HUES48 (cell line): Measurements from ENCODE around the gene NELFA.

Experiments
- H3K27ac ChIP-seq: one replicate; pipeline ENCODE4 v1.7.0; 2013; ENCODE audit warnings: low read depth, low read length, inconsistent platforms
- H3K27me3 ChIP-seq: 2 replicates; pipeline ENCODE4 v1.6.1; 2013; ENCODE audit warnings: mild to moderate bottlenecking, low read length; ENCODE audit not compliant: control insufficient read depth, insufficient read depth
- H3K36me3 ChIP-seq: 2 replicates; pipeline ENCODE4 v1.6.1; 2013; ENCODE audit warnings: low read length; ENCODE audit not compliant: control insufficient read depth, insufficient read depth
- H3K4me1 ChIP-seq: 2 replicates; pipeline ENCODE4 v1.6.1; 2013; ENCODE audit warnings: mild to moderate bottlenecking, low read length; ENCODE audit not compliant: control insufficient read depth, insufficient read depth
- H3K4me3 ChIP-seq: 2 replicates; pipeline ENCODE4 v1.5.1; 2013; ENCODE audit warnings: mild to moderate bottlenecking, low read depth, low read length
- H3K9ac ChIP-seq: 2 replicates; pipeline ENCODE4 v1.6.1; 2013; ENCODE audit warnings: mild to moderate bottlenecking, low read depth, low read length, moderate library complexity
- H3K9me3 ChIP-seq: 2 replicates; pipeline ENCODE4 v1.6.1; 2013; ENCODE audit warnings: low read length; ENCODE audit not compliant: control insufficient read depth, insufficient read depth

NELFA gene

GRCh38 chr4:1978741-1979476, 29.9 kb downstream of the NELFA start:
- Histone ChIP-seq H3K4me1 (no peaks in the 10 kb centered on the region), H3K4me3 (no peak overlapping the region), H3K9ac (no peak overlapping the region), H3K27me3 (no peaks in the 10 kb centered on the region), H3K27ac (no peak overlapping the region), H3K9me3 (no peaks in the 10 kb centered on the region), H3K36me3 (peaks cover 96% of the 10 kb centered on the region)

DNA sequence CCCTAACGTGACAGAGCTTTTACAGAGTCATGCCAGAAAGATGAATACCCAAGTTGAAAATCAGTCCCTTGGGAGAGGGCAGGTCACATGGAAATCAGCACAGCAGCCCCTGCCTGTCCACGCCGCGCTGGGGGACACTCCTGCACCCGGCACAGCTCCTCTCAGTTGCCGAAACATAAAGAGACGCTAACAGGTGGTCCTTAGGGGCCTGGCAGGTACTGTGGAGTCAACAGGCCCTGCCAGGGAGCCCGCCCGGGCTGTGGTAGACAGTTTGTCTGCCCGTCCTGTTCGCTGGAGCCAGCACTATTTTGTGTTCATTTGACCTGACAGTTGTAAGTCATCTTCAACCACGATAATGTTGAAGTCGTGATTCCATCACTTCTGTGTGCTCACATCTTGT, 30.5 kb downstream of the NELFA start:
- no peak overlapping the region for H3K27ac ChIP-seq
- H3K36me3 ChIP-seq, result peaks cover 96% of the 10 kb centered on the region
- no peaks in the 10 kb centered on the region for H3K27me3 ChIP-seq
- H3K9ac ChIP-seq, result no peak overlapping the region
- H3K9me3 ChIP-seq, result no peaks in the 10 kb centered on the region
- no peaks in the 10 kb centered on the region for H3K4me1 ChIP-seq
- H3K4me3 ChIP-seq, result no peak overlapping the region

DNA sequence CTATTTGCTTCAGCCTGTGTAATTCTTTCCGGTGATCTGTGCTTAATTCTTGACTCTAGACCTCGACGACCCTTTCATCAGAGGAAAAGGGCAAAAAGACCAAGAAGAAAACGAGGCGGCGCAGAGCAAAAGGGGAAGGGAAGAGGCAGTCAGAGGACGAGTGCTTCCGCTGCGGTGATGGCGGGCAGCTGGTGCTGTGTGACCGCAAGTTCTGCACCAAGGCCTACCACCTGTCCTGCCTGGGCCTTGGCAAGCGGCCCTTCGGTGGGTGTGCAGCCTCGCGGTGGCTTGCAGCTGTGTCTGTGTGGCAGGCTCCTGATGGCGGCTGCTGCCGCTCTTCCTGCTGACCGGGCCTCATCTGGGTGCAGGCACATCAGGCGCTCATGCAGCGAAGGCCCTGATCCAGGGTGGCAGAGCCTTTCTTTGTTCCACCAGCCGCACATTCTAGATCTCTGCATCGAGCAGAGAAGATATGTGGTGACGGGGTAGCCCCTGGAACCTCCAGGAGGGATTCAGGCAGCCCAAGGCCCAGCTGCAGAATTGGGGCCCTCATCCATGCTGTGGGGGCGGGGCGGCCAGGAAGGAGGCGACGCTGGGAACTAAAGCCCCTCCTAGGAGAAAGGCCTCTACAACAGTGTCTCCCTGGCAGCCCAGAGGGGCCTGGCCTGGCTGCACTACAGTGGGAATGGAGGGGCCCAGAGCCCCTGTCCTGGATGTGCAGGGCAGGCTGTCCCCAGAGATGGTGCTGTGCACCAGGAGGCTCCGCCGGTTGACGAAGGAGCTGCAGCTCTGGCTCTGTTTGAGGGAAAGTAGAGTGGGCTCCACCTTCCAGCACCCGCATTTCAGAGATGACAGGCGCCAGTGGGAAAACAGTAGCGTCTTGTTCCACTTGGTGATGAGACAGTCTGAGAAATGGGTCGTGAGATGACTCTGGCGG, 32.1 kb downstream of the NELFA start:
- Histone ChIP-seq H3K4me3 (no peak overlapping the region), H3K36me3 (peaks cover 87% of the 10 kb centered on the region), H3K9ac (no peak overlapping the region), H3K4me1 (no peaks in the 10 kb centered on the region), H3K27me3 (no peaks in the 10 kb centered on the region), H3K9me3 (no peaks in the 10 kb centered on the region), H3K27ac (no peak overlapping the region)

DNA sequence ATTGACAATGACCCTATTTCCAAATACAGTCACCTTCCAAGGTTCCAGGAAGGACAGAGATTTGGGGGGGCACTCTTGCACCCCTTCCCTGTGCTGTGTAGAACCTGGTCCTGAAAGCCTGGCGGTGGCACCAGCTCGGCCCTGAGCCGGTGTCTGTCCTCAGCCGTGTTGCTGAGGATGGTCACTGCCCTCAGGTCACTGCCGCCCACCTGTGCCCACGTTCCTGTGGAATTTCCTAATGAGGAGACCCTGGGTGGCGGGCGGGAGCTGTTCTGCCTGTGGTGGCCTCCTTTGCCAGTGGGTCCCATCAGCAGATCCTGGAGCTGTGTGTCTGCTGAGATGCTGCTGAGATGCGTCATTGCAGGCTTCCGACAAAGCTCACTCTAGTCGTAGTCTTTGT, 32.9 kb downstream of the NELFA start:
- Histone ChIP-seq H3K4me3 (no peak overlapping the region), H3K4me1 (no peaks in the 10 kb centered on the region), H3K27ac (no peak overlapping the region), H3K9me3 (no peaks in the 10 kb centered on the region), H3K27me3 (no peaks in the 10 kb centered on the region), H3K36me3 (peaks cover 87% of the 10 kb centered on the region), H3K9ac (no peak overlapping the region)

- peaks cover 87% of the 10 kb centered on the region for H3K36me3 ChIP-seq
- H3K27ac ChIP-seq, result no peak overlapping the region
- H3K4me3 ChIP-seq, result no peak overlapping the region
- H3K4me1 ChIP-seq, result no peaks in the 10 kb centered on the region
- H3K9me3 ChIP-seq, result no peaks in the 10 kb centered on the region
- no peak overlapping the region for H3K9ac ChIP-seq
- no peaks in the 10 kb centered on the region for H3K27me3 ChIP-seq
Measured at GRCh38 chr4:1975391-1975801, 33.4 kb downstream of the NELFA start.

DNA sequence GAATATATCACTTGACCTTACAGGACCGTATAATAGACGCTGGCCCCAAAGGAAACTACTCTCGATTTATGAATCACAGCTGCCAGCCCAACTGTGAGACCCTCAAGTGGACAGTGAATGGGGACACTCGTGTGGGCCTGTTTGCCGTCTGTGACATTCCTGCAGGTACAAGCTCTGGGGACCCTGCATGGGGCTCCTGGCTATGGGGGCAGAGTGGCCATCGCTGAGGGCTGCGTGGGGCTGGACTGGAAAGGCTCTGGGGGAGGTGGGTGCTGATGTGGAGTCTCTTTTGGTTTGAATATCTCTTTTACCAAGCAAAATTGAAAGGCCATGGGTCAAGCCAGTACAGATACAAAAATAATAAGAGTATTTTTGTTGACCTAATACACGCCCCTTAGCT, 33.9 kb downstream of the NELFA start:
- Histone ChIP-seq H3K27me3 (no peaks in the 10 kb centered on the region), H3K9me3 (no peaks in the 10 kb centered on the region), H3K36me3 (peaks cover 87% of the 10 kb centered on the region), H3K4me3 (no peak overlapping the region), H3K9ac (no peak overlapping the region), H3K27ac (no peak overlapping the region), H3K4me1 (no peaks in the 10 kb centered on the region)

GRCh38 chr4:1973661-1974060, 35.1 kb downstream of the NELFA start:
- H3K27me3 ChIP-seq, result no peaks in the 10 kb centered on the region
- H3K9ac ChIP-seq, result no peak overlapping the region
- H3K27ac ChIP-seq, result no peak overlapping the region
- H3K36me3 ChIP-seq, result peaks cover 84% of the 10 kb centered on the region
- no peaks in the 10 kb centered on the region for H3K4me1 ChIP-seq
- no peaks in the 10 kb centered on the region for H3K9me3 ChIP-seq
- H3K4me3 ChIP-seq, result no peak overlapping the region

- Histone ChIP-seq H3K27me3 (no peaks in the 10 kb centered on the region), H3K9ac (no peak overlapping the region), H3K27ac (no peak overlapping the region), H3K36me3 (peaks cover 84% of the 10 kb centered on the region), H3K9me3 (no peaks in the 10 kb centered on the region), H3K4me3 (no peak overlapping the region), H3K4me1 (no peaks in the 10 kb centered on the region)
Measured at GRCh38 chr4:1973218-1973617, 35.6 kb downstream of the NELFA start.

DNA sequence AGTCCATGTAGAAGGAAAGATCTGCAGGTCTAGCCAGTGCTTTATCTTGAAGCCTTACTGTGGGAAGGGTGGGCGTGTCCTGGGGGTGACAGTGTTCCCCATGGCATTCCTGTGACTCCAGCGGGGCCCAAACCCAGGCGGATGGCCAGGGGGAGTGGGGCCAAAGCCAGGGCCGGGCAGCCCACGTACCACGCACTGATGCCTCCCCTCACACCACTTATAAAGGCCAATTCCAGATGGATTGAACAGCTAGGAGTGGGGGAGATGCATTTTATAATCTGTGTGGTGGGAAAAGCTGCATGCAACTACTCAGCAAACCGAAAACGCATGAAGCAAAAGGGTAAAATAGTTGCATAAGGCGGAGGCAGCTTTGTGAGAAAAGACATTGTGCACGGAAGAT, 36.4 kb downstream of the NELFA start:
- Histone ChIP-seq H3K4me1 (no peaks in the 10 kb centered on the region), H3K36me3 (peaks cover 87% of the 10 kb centered on the region), H3K9ac (no peak overlapping the region), H3K4me3 (no peak overlapping the region), H3K9me3 (no peaks in the 10 kb centered on the region), H3K27me3 (no peaks in the 10 kb centered on the region), H3K27ac (no peak overlapping the region)

DNA sequence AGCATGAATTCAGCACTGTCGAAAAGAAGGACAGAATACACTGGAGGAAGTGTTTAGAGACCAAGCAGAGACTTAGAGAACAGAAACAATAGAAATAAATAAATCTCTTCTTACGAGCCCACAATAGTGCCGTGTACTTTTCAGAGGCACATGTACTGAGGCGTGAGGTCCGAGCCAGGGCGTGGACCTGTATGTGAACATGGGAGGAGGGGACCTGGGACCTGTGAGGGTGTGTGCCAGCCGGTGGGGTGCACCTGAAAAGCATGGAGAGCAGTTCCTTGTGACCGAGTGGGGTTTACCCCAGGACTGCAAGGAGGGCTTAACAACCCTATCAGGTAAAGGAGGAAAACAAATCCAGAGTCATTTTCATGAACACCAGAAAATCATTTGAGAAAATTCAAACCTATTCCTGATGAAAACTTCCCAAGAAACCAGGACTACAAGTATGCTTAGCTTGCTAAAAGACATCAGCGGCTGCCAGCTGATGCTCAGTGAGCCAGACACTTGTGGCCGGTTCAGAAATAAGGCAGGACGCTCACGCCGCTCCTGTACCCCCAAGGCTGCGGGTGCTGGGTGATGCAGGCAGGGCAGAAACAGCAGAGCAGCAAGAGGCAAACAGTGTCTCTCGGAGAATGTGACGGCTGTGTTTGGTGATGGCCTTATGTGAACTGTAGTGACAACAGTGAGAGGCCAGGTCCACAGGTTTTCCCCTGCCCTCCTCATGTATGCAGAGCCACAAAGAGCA, 37.1 kb downstream of the NELFA start:
- Histone ChIP-seq H3K27me3 (no peaks in the 10 kb centered on the region), H3K27ac (no peak overlapping the region), H3K4me1 (no peaks in the 10 kb centered on the region), H3K9me3 (no peaks in the 10 kb centered on the region), H3K36me3 (peaks cover 80% of the 10 kb centered on the region), H3K4me3 (no peak overlapping the region), H3K9ac (no peak overlapping the region)
